ENCODE data around the gene KLK3. TPM values are rescaled to one million over a fixed set of nuclear protein-coding genes. Genes with fewer than 3 reads are reported as not detected.

KLK3 gene
- total and polyA plus RNA-seq, 2 of the 13 experiments (the other 11 are each of a cell fraction or from before 2014, with no cell fraction given) = not detected

- ChIA-PET POLR2A (no interaction called here), CTCF (ENCODE audit: low intra/inter-chr PET ratio, low total read pairs) (no interaction called here)
- no peak overlapping the region for H3K9ac ChIP-seq (ENCODE audit: insufficient read depth, low read depth, low read length)
- TF ChIP-seq ZSCAN31 (CRISPR knock-in tag; IDR thresholded peaks at IDR 0.05; ENCODE audit: low read depth) = no peak
- TF ChIP-seq ZC3H4 (CRISPR knock-in tag; IDR thresholded peaks at IDR 0.05; ENCODE audit: borderline replicate concordance) = no peak
- no peak for TF ChIP-seq YEATS2 (CRISPR knock-in tag; IDR thresholded peaks at IDR 0.05; ENCODE audit: borderline replicate concordance)
- TF ChIP-seq NFE2L1 (CRISPR knock-in tag; IDR thresholded peaks at IDR 0.05; ENCODE audit: borderline replicate concordance) = no peak
- TF ChIP-seq ETV6 (CRISPR knock-in tag; conservative IDR thresholded peaks at IDR 0.05) = no peak
- no peak for TF ChIP-seq KLF13 (CRISPR knock-in tag; IDR thresholded peaks at IDR 0.05)
- TF ChIP-seq SNAI1 (CRISPR knock-in tag; IDR thresholded peaks at IDR 0.05; ENCODE audit: borderline replicate concordance) = no peak
- TF ChIP-seq SKIL (CRISPR knock-in tag; IDR thresholded peaks at IDR 0.05; ENCODE audit: borderline replicate concordance) = no peak
- TF ChIP-seq ZNF510 (CRISPR knock-in tag; IDR thresholded peaks at IDR 0.05; ENCODE audit: low read depth) = no peak
- no peak for TF ChIP-seq ZNF597 (CRISPR knock-in tag; IDR thresholded peaks at IDR 0.05)
- TF ChIP-seq DDIT3 (CRISPR knock-in tag; IDR thresholded peaks at IDR 0.05) = no peak
- TF ChIP-seq MIER2 (CRISPR knock-in tag; IDR thresholded peaks at IDR 0.05) = no peak
- no peak for TF ChIP-seq SUZ12 (IDR thresholded peaks at IDR 0.05; ENCODE audit: low read depth, low read length)
- no peak for TF ChIP-seq HOXA5 (CRISPR knock-in tag; IDR thresholded peaks at IDR 0.05)
- no peak for TF ChIP-seq ZNF280B (CRISPR knock-in tag; IDR thresholded peaks at IDR 0.05; ENCODE audit: borderline replicate concordance)
- H3K4me3 ChIP-seq (replicated peaks in 1 of 3; ENCODE audit: insufficient read depth in 1 of 3, low read depth in 2 of 3, low read length in 3 of 3) = no peak overlapping the region
- 28% methylated on average over 7 of the region's 7 CpGs for WGBS (ENCODE audit: low lambda C conversion rate)
- in situ Hi-C loops (cut with HindIII; ENCODE audit: extremely low pct_ligation_motif_present, low pct_unique_long_range_greater_than_20kb) (no loop called here), intact Hi-C loops (cut with micrococcal nuclease; ENCODE audit: unreplicated experiment) (no loop called here)
- DNase-seq (ENCODE audit: low spot score) = no peak
- no peaks in the 10 kb centered on the region for H3K36me3 ChIP-seq (replicated peaks in 1 of 2; ENCODE audit: control insufficient read depth in 1 of 2, insufficient read depth in 2 of 2, low read length in 2 of 2)
- H3K27me3 ChIP-seq (ENCODE audit: control insufficient read depth in 1 of 2, insufficient read depth in 2 of 2, low read length in 2 of 2) = peaks cover 3 to 26% of the 10 kb centered on the region in 2 experiments; a peak in 4 of 5 replicates
- no peaks in the 10 kb centered on the region for H4K20me1 ChIP-seq (ENCODE audit: insufficient read depth, low read length)
- no peaks in the 10 kb centered on the region for H3K4me1 ChIP-seq (ENCODE audit: insufficient read depth, low read length)
- no peak for ATAC-seq
- no peaks in the 10 kb centered on the region for H3K9me3 ChIP-seq (ENCODE audit: low read length)
- BruUV-seq (replicated peaks) = no TSS peak
- H3K4me2 ChIP-seq (ENCODE audit: low read depth, low read length) = no peak overlapping the region
- FAIRE-seq = no peak
- H3K79me2 ChIP-seq (ENCODE audit: insufficient read depth, low read length) = no peaks in the 10 kb centered on the region
- no peak overlapping the region for H2AFZ ChIP-seq (ENCODE audit: low read length)
- no peak overlapping the region for H3K27ac ChIP-seq (ENCODE audit: extremely low read length, insufficient read depth, low read length)
Observed at GRCh38 chr19:50861496-50862286, 7.0 kb downstream of the KLK3 start.

Measured in HepG2 (cell line).